ENCODE results near the gene PLXNA4. TPM values are rescaled to one million over a fixed set of nuclear protein-coding genes. Genes with fewer than 3 reads are reported as not detected.

The PLXNA4 gene
- total and polyA plus RNA-seq, 10 donors: 0.15 to 14.7 (median 8.7) TPM

- H3K27me3 ChIP-seq (replicated peaks in 1 of 7): peaks cover 0 to 18% (median 4%) of the 10 kb centered on the region in 7 donors
- H3K4me3 ChIP-seq: no peak overlapping the region
- TF ChIP-seq CTCF (IDR thresholded peaks at IDR 0.05 in 8 of 11, conservative IDR thresholded peaks at IDR 0.05 in 3 of 11): no peak
- no peak for TF ChIP-seq POLR2AphosphoS5 (IDR thresholded peaks at IDR 0.05)
- TF ChIP-seq POLR2A (IDR thresholded peaks at IDR 0.05): no peak
- no peaks in the 10 kb centered on the region for H3K36me3 ChIP-seq
- intact Hi-C loops (cut with DNase I; ENCODE audit: low total_unique reads): no loop called here
- no peak overlapping the region for H3K27ac ChIP-seq
- H3K4me1 ChIP-seq: no peaks in the 10 kb centered on the region
- WGBS, 5 donors: 76 to 82% (median 80%) methylated on average over 8 of the region's 8 CpGs
- no peak for DNase-seq
- H3K9me3 ChIP-seq: no peaks in the 10 kb centered on the region
These were observed 15.3 kb downstream of the PLXNA4 start for GRCh38 chr7:132560825-132561529.

GRCh38 chr7:132560105-132560504 is 16.2 kb downstream of the PLXNA4 start:
- H3K4me1 ChIP-seq: no peaks in the 10 kb centered on the region
- H3K27me3 ChIP-seq (replicated peaks in 1 of 7): peaks cover 0 to 10% (median 4%) of the 10 kb centered on the region in 7 donors
- H3K36me3 ChIP-seq: no peaks in the 10 kb centered on the region
- H3K4me3 ChIP-seq: no peak overlapping the region
- TF ChIP-seq POLR2A (IDR thresholded peaks at IDR 0.05) (no peak), CTCF (IDR thresholded peaks at IDR 0.05 in 8 of 11, conservative IDR thresholded peaks at IDR 0.05 in 3 of 11) (no peak), POLR2AphosphoS5 (IDR thresholded peaks at IDR 0.05) (no peak)
- H3K27ac ChIP-seq: no peak overlapping the region
- DNase-seq: no peak
- WGBS, 5 donors: 93 to 96% (median 96%) methylated on average over 7 of the region's 7 CpGs
- no peaks in the 10 kb centered on the region for H3K9me3 ChIP-seq
- intact Hi-C loops (cut with DNase I; ENCODE audit: low total_unique reads): no loop called here

GRCh38 chr7:132558815-132559214 is 17.5 kb downstream of the PLXNA4 start:
- Histone ChIP-seq H3K27me3 (replicated peaks in 1 of 7) (peaks cover 0 to 5% (median 0%) of the 10 kb centered on the region in 7 donors), H3K4me1 (no peaks in the 10 kb centered on the region), H3K27ac (no peak overlapping the region), H3K4me3 (no peak overlapping the region), H3K9me3 (peaks cover 0 to 3% (median 0%) of the 10 kb centered on the region in 8 donors), H3K36me3 (peaks cover 0 to 8% (median 0%) of the 10 kb centered on the region in 6 donors)
- intact Hi-C loops (cut with DNase I; ENCODE audit: low total_unique reads): no loop called here
- WGBS, 5 donors: 67 to 77% (median 76%) methylated on average over 5 of the region's 5 CpGs
- DNase-seq: no peak
- TF ChIP-seq POLR2AphosphoS5 (IDR thresholded peaks at IDR 0.05) (no peak), POLR2A (IDR thresholded peaks at IDR 0.05) (no peak), CTCF (IDR thresholded peaks at IDR 0.05 in 8 of 11, conservative IDR thresholded peaks at IDR 0.05 in 3 of 11) (no peak)

- H3K9me3 ChIP-seq: peaks cover 0 to 10% (median 0%) of the 10 kb centered on the region in 8 donors
- 28 to 42% (median 35%) methylated on average over 3 of the region's 3 CpGs for WGBS, 5 donors
These were observed 18.7 kb downstream of the PLXNA4 start for GRCh38 chr7:132557489-132558044.

More at GRCh38 chr7:132557489-132558044, 18.7 kb downstream of the PLXNA4 start:
- DNase-seq: no peak
- Histone ChIP-seq H3K4me1 (no peaks in the 10 kb centered on the region), H3K4me3 (no peak overlapping the region), H3K27ac (no peak overlapping the region), H3K36me3 (peaks cover 0 to 8% (median 0%) of the 10 kb centered on the region in 6 donors), H3K27me3 (replicated peaks in 1 of 7) (peaks cover 0 to 5% (median 0%) of the 10 kb centered on the region in 7 donors)
- intact Hi-C loops (cut with DNase I; ENCODE audit: low total_unique reads): no loop called here
- TF ChIP-seq CTCF (IDR thresholded peaks at IDR 0.05 in 8 of 11, conservative IDR thresholded peaks at IDR 0.05 in 3 of 11): no peak
